Heart left ventricle (tissue), 13 donors: ENCODE data around the gene ZNF880.

Experiments
- POLR2A ChIP-seq, 2 donors: fragments of 450-650 bp; IDR thresholded peaks; one replicate each; pipeline ENCODE4 v1.6.1; 2017; ENCODE audit warnings: antibody characterized with exemption in 2 of 2, mild to moderate bottlenecking in 2 of 2, moderate library complexity in 2 of 2
- TF ChIP-seq, protein P1 (sequence below), 12 donors: fragments of 200-600 bp; sonication (generic) in 4 of 12; IDR thresholded peaks; one replicate each; pipeline versions ENCODE4 v1.5.0 to v1.8.0; 2018 to 2022; ENCODE audit warnings: antibody characterized with exemption in 12 of 12, mild to moderate bottlenecking in 5 of 12
- donor health status: ischemic (EF 13 %, LVEDD 7.1; RV severe dilation, severe dysfunction).
- donor health status: DM: no; HTN: yes; CAD: no.
- donor health status: DM: no; HTN: no; CAD: no.
- donor health status: ischemic (EF 25% LVEDD 6.9; RV normal size, moderate dysfunction).
- donor health status: ischemic (EF 25% LVEDD 5.7; RV mildly dilated, moderate dysfunction).
- donor health status: ischemic (EF 35%, LVEDD 5.7; RV mildly dilated, moderate dysfunction).
- donor health status: nonischemic (EF 11% LVEDD 7.7; RV severe dilation, severe dysfunction).
- donor health status: DM: yes; HTN: yes; CAD: no.
- donor health status: PGD.
- donor health status: ischemic (EF 29% LVEDD 5.4; RV normal size, mild dysfunction).
- donor health status: nonischemic (EF 23%, LVEDD 6.1; RV moderate dilation, normal function).

DNA sequence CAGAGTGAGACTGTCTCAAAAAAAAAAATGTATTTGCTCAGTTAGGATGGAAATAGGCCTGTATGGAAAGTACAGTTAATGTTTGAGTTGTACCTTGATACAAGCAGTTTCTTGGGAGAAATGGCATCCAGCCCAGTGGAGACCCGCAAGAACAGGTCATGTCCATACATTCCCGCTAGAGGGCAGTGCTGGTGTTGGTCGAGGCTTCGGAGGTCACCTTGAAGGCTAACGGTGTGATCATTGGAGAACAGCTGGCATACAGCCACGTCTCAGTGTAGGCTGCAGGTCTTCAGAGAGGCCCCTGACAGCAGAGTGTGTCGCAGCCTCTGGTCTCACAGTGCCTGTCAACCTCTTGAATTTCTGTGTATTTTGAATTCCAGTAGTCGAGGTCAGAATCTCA is 26.2 kb upstream of the ZNF880 start:
- TF ChIP-seq, protein P1, sequence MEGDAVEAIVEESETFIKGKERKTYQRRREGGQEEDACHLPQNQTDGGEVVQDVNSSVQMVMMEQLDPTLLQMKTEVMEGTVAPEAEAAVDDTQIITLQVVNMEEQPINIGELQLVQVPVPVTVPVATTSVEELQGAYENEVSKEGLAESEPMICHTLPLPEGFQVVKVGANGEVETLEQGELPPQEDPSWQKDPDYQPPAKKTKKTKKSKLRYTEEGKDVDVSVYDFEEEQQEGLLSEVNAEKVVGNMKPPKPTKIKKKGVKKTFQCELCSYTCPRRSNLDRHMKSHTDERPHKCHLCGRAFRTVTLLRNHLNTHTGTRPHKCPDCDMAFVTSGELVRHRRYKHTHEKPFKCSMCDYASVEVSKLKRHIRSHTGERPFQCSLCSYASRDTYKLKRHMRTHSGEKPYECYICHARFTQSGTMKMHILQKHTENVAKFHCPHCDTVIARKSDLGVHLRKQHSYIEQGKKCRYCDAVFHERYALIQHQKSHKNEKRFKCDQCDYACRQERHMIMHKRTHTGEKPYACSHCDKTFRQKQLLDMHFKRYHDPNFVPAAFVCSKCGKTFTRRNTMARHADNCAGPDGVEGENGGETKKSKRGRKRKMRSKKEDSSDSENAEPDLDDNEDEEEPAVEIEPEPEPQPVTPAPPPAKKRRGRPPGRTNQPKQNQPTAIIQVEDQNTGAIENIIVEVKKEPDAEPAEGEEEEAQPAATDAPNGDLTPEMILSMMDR (IDR thresholded peaks at IDR 0.05) = peak; percentile 48 to 77 (median 62)
- no peak for TF ChIP-seq POLR2A (IDR thresholded peaks at IDR 0.05)
